Heart left ventricle (tissue), 16 donors: ENCODE data around the gene SLC6A13. TPM values are rescaled to one million over a fixed set of nuclear protein-coding genes. Genes with fewer than 3 reads are reported as not detected.

Experiments
- ATAC-seq, 4 donors: fragments of 200-7000 bp; cut with Tn5 transposase; one replicate each; pipeline ENCODE4 v1.9.1; 2020 to 2022; ENCODE audit warnings: moderate library complexity in 4 of 4, mild to moderate bottlenecking in 3 of 4, moderate number of reproducible peaks in 1 of 4
- DNase-seq, 5 donors: peaks; one replicate each; pipeline ENCODE4 v3.0.0-alpha.2; 2020
- H3K27ac ChIP-seq, 12 donors: fragments of 200-600 bp; sonication (generic) in 4 of 12; one replicate each; pipeline versions ENCODE4 v1.5.0 to v1.8.0; 2016 to 2022; ENCODE audit warnings: mild to moderate bottlenecking in 2 of 12
- H3K27me3 ChIP-seq, 9 donors: fragments of 200-600 bp; sonication (generic) in 2 of 9; one replicate each; pipeline versions ENCODE4 v1.5.1 to v1.8.0; 2016 to 2022; ENCODE audit warnings: mild to moderate bottlenecking in 3 of 9
- H3K36me3 ChIP-seq, 9 donors: fragments of 200-600 bp; sonication (generic) in 2 of 9; one replicate each; pipeline versions ENCODE4 v1.5.0 to v1.8.0; 2018 to 2022; ENCODE audit warnings: mild to moderate bottlenecking in 2 of 9
- H3K4me1 ChIP-seq, 12 donors: fragments of 200-600 bp; sonication (generic) in 4 of 12; one replicate each; pipeline versions ENCODE4 v1.5.0 to v1.8.0; 2016 to 2022; ENCODE audit warnings: mild to moderate bottlenecking in 3 of 12
- H3K4me3 ChIP-seq, 12 donors: fragments of 200-600 bp; sonication (generic) in 4 of 12; one replicate each; pipeline versions ENCODE4 v1.5.0 to v1.8.0; 2017 to 2022; ENCODE audit warnings: mild to moderate bottlenecking in 9 of 12, moderate library complexity in 4 of 12
- H3K9me3 ChIP-seq, 12 donors: fragments of 200-600 bp; sonication (generic) in 4 of 12; one replicate each; pipeline versions ENCODE4 v1.5.0 to v1.8.0; 2016 to 2022; ENCODE audit warnings: mild to moderate bottlenecking in 1 of 12
- CTCF ChIP-seq, 12 donors: fragments of 200-600 bp; sonication (generic) in 4 of 12; IDR thresholded peaks; one replicate each; pipeline versions ENCODE4 v1.5.0 to v1.8.0; 2018 to 2022; ENCODE audit warnings: antibody characterized with exemption in 12 of 12, mild to moderate bottlenecking in 5 of 12
- POLR2A ChIP-seq, 2 donors: fragments of 450-650 bp; IDR thresholded peaks; one replicate each; pipeline ENCODE4 v1.6.1; 2017; ENCODE audit warnings: antibody characterized with exemption in 2 of 2, mild to moderate bottlenecking in 2 of 2, moderate library complexity in 2 of 2
- WGBS, 4 donors: extraction: QIAGEN DNeasy Blood & Tissue Kit in 2 of 4; methylation state at CpG; one replicate each; pipeline versions ENCODE4 v1.1.5 to v1.1.7; 2013 to 2018; 5-methylcytosine and 5-hydroxymethylcytosine counted together
- intact Hi-C, 10 donors: fragments of 100-400 bp; cut with DNase I; formaldehyde crosslinking; loops; one replicate each; pipeline versions ENCODE4 v1.11.1 to v1.14.2; 2022
- polyA plus RNA-seq, 2 donors: library from polyadenylated mRNA; stranded (reverse); fragments of 200-250 nt; gene quantifications; one replicate each; pipeline ENCODE4 v1.2.3, GENCODE V29; 2013
- total RNA-seq, 9 donors: library from RNA; depleted of rRNA in 2 of 9; stranded (reverse); fragments of >200 nt in 2 of 9; fragmentation: NEBNext Ultra II Directional in 3 of 9; extraction: Animal tissue kit (Norgen Biotek cat#: 25700) in 3 of 9; gene quantifications; one replicate each; pipeline versions ENCODE4 v1.1.0 to v1.2.4, GENCODE V29; 2016 to 2023
- donor health status: ischemic (EF 13 %, LVEDD 7.1; RV severe dilation, severe dysfunction).
- donor health status: healthy with polysubstance abuse.
- donor health status: DM: no; HTN: yes; CAD: no.
- donor health status: DM: no; HTN: no; CAD: no.
- donor health status: ischemic (EF 25% LVEDD 6.9; RV normal size, moderate dysfunction).
- donor health status: ischemic (EF 25% LVEDD 5.7; RV mildly dilated, moderate dysfunction).
- donor health status: healthy.
- donor health status: DM: yes; HTN: yes; CAD: no.
- donor health status: ischemic (EF 35%, LVEDD 5.7; RV mildly dilated, moderate dysfunction).
- donor health status: nonischemic (EF 11% LVEDD 7.7; RV severe dilation, severe dysfunction).
- donor health status: DM: yes; HTN: yes; CAD: no.
- donor health status: PGD.
- donor health status: ischemic (EF 29% LVEDD 5.4; RV normal size, mild dysfunction).
- donor health status: nonischemic (EF 23%, LVEDD 6.1; RV moderate dilation, normal function).

SLC6A13 gene
- total and polyA plus RNA-seq, 11 donors: 0.79 to 4.6 (median 2.6) TPM

DNA sequence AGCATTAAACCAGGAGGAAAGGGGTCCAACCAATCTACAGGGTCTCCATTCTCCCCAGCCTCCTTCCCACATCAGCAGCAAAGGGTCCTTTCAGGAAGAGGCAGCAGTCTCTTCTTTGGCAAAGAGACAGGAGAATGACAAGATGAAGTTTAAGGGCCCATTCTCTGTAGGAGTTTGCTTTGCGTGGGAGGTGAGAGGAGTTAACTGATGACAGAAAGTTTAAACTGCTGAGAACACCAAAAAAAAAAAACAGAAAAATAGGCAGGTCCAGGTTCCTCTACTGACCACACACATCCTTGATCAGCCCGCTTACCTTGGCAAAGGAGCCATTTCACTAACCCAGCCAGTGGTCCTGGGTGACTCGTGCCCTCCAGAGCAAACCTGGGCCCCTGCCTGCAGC is 5.7 kb downstream of the SLC6A13 start:
- ATAC-seq: no peak
- peaks cover 0 to 15% (median 0%) of the 10 kb centered on the region in 9 donors for H3K27me3 ChIP-seq
- H3K4me1 ChIP-seq: no peaks in the 10 kb centered on the region
- intact Hi-C loops: no loop called here
- no peaks in the 10 kb centered on the region for H3K36me3 ChIP-seq
- no peaks in the 10 kb centered on the region for H3K9me3 ChIP-seq
- DNase-seq: no peak
- H3K4me3 ChIP-seq: no peak overlapping the region
- H3K27ac ChIP-seq: no peak overlapping the region
- whole genome bisulfite sequencing, 4 donors: 70 to 77% (median 75%) methylated on average over 3 of the region's 3 CpGs
- TF ChIP-seq CTCF (IDR thresholded peaks at IDR 0.05) (no peak), POLR2A (IDR thresholded peaks at IDR 0.05) (no peak)

- no peaks in the 10 kb centered on the region for H3K9me3 ChIP-seq
- 91 to 94% (median 93%) methylated on average over 6 of the region's 6 CpGs for WGBS, 4 donors
- ATAC-seq (no peak), DNase-seq (no peak)
- TF ChIP-seq CTCF (IDR thresholded peaks at IDR 0.05) (no peak), POLR2A (IDR thresholded peaks at IDR 0.05) (no peak)
- no peak overlapping the region for H3K4me3 ChIP-seq
- no peaks in the 10 kb centered on the region for H3K4me1 ChIP-seq
- intact Hi-C loops: no loop called here
- H3K27me3 ChIP-seq: peaks cover 0 to 15% (median 0%) of the 10 kb centered on the region in 9 donors
- H3K27ac ChIP-seq: no peak overlapping the region
- H3K36me3 ChIP-seq: no peaks in the 10 kb centered on the region
Measured at GRCh38 chr12:256225-256624, 6.4 kb downstream of the SLC6A13 start.

DNA sequence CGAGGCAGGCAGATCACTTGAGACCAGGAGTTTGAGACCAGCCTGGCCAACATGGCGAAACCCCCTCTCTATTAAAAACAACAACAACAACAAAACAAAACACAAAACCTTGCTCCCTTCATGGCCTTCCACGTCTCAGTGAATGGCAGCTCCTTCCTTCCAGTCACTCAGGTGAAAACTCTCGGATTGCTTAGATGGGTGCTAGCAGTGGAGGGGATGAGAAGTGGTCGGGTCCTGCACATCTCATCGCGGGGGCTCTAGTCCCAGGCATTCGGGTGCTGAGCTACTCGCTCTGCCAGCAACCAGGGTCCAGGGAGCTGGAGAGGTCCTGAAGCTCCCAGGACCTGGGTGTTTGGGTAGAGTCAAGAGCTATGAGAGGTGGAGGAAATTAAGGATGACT is 7.7 kb downstream of the SLC6A13 start:
- Histone ChIP-seq H3K27ac (no peak overlapping the region), H3K9me3 (no peaks in the 10 kb centered on the region), H3K36me3 (no peaks in the 10 kb centered on the region), H3K4me1 (no peaks in the 10 kb centered on the region), H3K4me3 (no peak overlapping the region), H3K27me3 (peaks cover 0 to 13% (median 0%) of the 10 kb centered on the region in 9 donors)
- intact Hi-C loops: no loop called here
- no peak for TF ChIP-seq CTCF (IDR thresholded peaks at IDR 0.05)
- ATAC-seq (no peak), DNase-seq (no peak)
- 82 to 86% (median 84%) methylated on average over 9 of the region's 9 CpGs for WGBS, 4 donors

GRCh38 chr12:254039-254438 is 8.6 kb downstream of the SLC6A13 start:
- Histone ChIP-seq H3K36me3 (no peaks in the 10 kb centered on the region), H3K4me3 (no peak overlapping the region), H3K9me3 (no peaks in the 10 kb centered on the region), H3K27me3 (peaks cover 0 to 9% (median 0%) of the 10 kb centered on the region in 9 donors), H3K27ac (no peak overlapping the region), H3K4me1 (no peaks in the 10 kb centered on the region)
- no peak for ATAC-seq
- DNase-seq: no peak
- 54 to 63% (median 63%) methylated on average over 10 of the region's 10 CpGs for WGBS, 4 donors
- no peak for TF ChIP-seq CTCF (IDR thresholded peaks at IDR 0.05)
- no peak for TF ChIP-seq POLR2A (IDR thresholded peaks at IDR 0.05)
- intact Hi-C loops: no loop called here
